ENCODE data around the gene FAM89A.
"Not testable (repeated sequence)": the region's sequence is repeated elsewhere in the genome, so short reads cannot be mapped to it uniquely, and the experiment has no call there.

Gene FAM89A

GRCh38 chr1:230992100-230992774 is 47.8 kb downstream of the FAM89A start:
- no peak for DNase-seq (ENCODE audit: low read depth, low spot score)

GRCh38 chr1:230987448-230987847 is 52.6 kb downstream of the FAM89A start:
- no peak for DNase-seq (ENCODE audit: low read depth, low spot score)

- DNase-seq (ENCODE audit: low read depth, low spot score): no peak
Observed at GRCh38 chr1:230986976-230987375, 53.1 kb downstream of the FAM89A start.

GRCh38 chr1:230985711-230986110 is 54.3 kb downstream of the FAM89A start:
- no peak for DNase-seq (ENCODE audit: low read depth, low spot score)

GRCh38 chr1:230984622-230985515 is 55.2 kb downstream of the FAM89A start:
- DNase-seq (ENCODE audit: low read depth, low spot score): not testable (repeated sequence)

GRCh38 chr1:230983811-230984210 is 56.2 kb downstream of the FAM89A start:
- DNase-seq (ENCODE audit: low read depth, low spot score): no peak

GRCh38 chr1:230982696-230983095 is 57.4 kb downstream of the FAM89A start:
- DNase-seq (ENCODE audit: low read depth, low spot score): no peak

- DNase-seq (ENCODE audit: low read depth, low spot score): no peak
Observed at GRCh38 chr1:230979952-230980351, 60.1 kb downstream of the FAM89A start.

- DNase-seq (ENCODE audit: low read depth, low spot score): no peak
Observed at GRCh38 chr1:230979389-230979716, 60.7 kb downstream of the FAM89A start.

GRCh38 chr1:230978491-230979388 is 61.3 kb downstream of the FAM89A start, which contains the start of the genes ARV1 and TTC13:
Gene ARV1, plus strand, starts transcription at chr1:230979094. Its CDS starts 12 bp downstream, at chr1:230979106.
Gene TTC13, minus strand, starts transcription at chr1:230978861. Its CDS starts 31 bp downstream, at chr1:230978830.
- peak; percentile 96 for DNase-seq (ENCODE audit: low read depth, low spot score)

GRCh38 chr1:230977761-230978490 is 62.1 kb downstream of the FAM89A start:
- DNase-seq (ENCODE audit: low read depth, low spot score): no peak

- DNase-seq (ENCODE audit: low read depth, low spot score): no peak
Observed at GRCh38 chr1:230976825-230977747, 63.0 kb downstream of the FAM89A start.

GRCh38 chr1:230976360-230976759 is 63.7 kb downstream of the FAM89A start:
- DNase-seq (ENCODE audit: low read depth, low spot score): no peak

- no peak for DNase-seq (ENCODE audit: low read depth, low spot score)
Observed at GRCh38 chr1:230975636-230976035, 64.4 kb downstream of the FAM89A start.

GRCh38 chr1:230972855-230973271 is 67.2 kb downstream of the FAM89A start:
- DNase-seq (ENCODE audit: low read depth, low spot score): no peak

- no peak for DNase-seq (ENCODE audit: low read depth, low spot score)
Observed at GRCh38 chr1:230971771-230972170, 68.3 kb downstream of the FAM89A start.

GRCh38 chr1:230970432-230970831 is 69.6 kb downstream of the FAM89A start:
- no peak for DNase-seq (ENCODE audit: low read depth, low spot score)
